Pulmonary artery endothelial cell (primary cell): ENCODE data around the gene TRAK1. TPM values are rescaled to one million over a fixed set of nuclear protein-coding genes. Genes with fewer than 3 reads are reported as not detected.

Experiments
- DNase-seq: peaks from one replicate; pipeline ENCODE4 v3.0.0-alpha.2; 2011; ENCODE audit warnings: low read depth, low spot score
- total RNA-seq: library from RNA; depleted of rRNA; stranded (reverse); fragments of >200 nt; gene quantifications from 2 replicates; pipeline ENCODE4 v1.2.3, GENCODE V29; 2014

The TRAK1 gene
- total RNA-seq, 1 donor from 2014 or later = 41.5 TPM

GRCh38 chr3:42066516-42067181 lies 24.5 kb upstream of the TRAK1 start:
- peak; percentile 78 for DNase-seq

- no peak for DNase-seq
Observed at GRCh38 chr3:42067326-42067725, 23.8 kb upstream of the TRAK1 start.

DNA sequence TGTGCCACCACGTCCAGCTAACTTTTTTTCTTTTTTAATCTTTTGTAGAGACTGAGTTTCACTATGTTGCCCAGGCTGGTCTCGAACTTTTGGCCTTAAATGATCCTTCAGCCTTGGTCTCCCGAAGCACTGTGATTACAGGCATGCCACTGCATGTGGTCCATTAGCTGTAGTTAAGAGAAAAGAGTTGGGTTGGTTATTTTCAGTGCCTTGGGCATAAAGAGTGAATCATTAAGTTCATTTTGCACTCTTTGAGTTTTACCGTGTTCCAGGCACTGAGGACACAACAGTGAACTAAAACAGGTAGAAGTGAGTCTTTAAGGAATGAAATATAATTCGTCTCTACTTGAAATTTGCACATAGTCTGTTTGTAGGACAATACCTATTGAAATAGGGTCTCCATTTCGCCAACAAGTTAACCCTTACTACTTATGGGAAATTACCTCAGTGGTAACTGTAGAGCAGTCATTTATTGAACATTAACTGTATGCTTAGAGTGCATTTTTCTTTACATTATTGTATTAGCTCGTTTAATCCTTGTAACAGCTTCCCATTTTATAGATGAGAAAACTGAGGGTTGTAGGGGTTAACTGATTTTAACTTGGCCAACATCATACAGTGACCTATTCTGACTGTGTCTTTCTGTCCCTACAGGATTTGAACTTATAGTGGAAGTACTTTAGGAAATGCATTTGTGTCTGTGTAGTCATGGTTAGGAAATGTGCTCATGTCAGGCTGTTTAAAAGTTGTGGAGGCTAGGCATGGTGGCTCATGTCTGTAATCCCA lies 22.7 kb upstream of the TRAK1 start:
- no peak for DNase-seq

DNA sequence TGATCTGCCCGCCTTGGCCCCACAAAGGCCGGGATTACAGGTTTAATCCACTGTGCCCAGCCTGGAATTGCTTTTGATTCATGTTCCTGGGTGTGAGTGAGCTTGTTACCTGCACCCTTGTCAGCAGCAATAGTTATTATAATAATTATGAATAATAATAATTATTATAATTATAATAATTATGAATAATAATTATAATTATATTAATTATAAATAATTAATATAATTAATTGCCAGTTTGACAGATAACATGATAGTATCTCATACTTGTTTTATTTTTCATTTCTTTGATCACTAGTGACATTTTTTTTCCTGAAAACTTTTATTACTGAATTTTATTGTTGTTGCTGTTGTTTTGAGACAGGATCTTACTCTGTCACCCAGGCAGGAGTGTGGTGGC lies 21.1 kb upstream of the TRAK1 start:
- no peak for DNase-seq

DNA sequence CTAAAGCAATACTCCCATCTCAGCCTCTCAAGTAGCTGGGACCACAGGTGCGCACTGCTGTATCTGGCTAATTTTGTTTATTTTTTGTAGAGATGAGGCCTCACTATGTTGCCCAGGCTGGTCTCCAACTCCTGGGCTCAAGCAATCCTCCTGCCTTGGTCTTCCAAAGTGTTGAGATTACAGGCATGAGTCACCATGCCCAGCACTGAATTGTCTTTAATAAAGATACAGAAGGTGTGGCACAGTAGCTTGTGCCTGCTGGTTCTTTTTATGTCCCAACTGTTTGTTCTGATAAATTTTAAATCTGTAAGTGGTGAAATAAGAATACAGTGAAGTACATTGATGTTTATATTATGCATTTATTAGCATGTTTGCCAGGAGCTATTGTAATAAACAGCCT lies 20.6 kb upstream of the TRAK1 start:
- no peak for DNase-seq

DNA sequence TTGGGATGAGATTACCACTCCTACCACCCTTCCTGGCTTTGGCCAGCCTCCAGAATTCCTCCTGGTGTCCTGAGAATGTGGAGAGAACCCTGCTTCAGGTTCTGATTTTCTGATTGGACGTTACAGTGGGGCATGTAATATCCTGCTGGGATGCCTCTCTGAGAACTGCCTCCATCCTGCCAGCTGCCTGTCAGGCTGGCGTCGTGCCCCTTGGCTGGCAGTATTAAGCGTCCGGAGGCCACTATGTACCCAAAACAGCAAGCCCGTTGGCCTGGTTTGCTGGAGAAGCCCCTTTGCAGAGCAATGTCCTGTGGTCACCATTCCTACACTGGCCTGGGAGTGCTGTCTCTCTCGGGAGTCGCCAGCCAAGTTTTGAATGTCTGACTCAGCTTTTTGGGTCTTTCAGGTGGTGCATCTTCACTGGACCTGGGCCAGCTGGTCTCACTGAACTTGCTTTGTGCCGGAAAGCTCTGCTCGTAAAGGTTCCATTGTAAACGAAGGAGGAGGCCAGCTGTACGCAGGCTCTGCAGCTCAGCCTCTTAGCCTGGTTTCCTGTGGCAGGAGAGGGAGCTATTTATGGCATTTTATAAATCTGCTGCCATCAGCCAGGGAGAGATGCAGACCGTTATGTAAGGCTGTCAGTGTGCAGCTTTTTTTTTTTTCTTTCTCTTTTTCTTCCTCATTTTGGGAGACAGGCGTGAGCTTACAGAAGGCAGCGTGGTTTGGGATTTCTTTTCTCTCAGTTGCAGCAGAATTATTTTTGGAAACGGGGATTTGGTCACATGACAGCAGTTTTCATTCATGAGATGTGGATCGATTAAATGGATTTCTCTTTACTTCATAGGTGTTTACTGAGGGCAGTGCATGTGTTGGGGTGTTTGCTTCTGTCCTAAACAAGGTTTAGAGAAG lies 19.0 kb upstream of the TRAK1 start:
- DNase-seq = peak; percentile 83

DNA sequence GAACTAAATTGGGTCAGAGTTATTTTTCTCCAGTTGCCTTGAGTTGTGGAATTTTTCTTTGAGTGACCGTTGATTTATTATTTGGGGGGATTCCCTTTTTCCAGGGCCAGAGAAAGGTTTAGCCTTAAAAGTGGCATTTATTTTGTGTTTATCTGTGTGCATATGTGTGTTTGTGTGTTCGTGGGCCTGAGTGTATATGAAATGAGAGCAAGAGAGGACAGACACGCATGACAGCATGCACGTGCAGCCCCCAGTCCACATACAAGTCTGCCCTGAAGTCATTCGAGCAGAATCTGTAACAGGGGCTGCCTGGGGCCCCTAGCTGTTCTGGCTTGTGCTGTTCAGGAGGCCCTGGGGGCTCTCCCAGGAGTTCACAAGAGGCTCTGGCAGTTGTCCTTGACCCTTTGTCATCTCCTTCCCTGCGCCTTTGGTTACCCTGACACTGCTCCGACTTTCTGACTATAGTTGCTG lies 18.3 kb upstream of the TRAK1 start:
- DNase-seq = no peak

DNA sequence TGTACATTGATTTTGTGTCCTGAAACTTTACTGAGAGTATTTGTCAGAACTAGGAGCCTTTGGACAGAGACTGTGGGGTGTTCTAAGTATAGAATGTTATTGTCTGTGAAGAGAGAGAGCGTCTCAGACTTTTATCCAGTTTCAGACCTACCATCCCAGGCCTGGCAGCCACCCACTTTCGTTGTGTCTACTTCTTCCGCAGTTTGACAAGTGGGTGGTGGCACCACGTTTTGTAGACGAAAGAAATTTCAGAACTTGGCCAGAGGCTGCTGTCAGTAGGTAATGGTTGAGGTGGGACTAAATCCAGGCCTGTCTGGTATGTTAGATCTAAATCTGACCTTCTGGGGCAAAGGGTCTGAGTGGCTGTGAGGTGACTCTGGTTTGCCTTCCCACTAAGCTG lies 13.4 kb upstream of the TRAK1 start:
- no peak for DNase-seq

GRCh38 chr3:42078677-42079076 lies 12.5 kb upstream of the TRAK1 start:
- no peak for DNase-seq

DNA sequence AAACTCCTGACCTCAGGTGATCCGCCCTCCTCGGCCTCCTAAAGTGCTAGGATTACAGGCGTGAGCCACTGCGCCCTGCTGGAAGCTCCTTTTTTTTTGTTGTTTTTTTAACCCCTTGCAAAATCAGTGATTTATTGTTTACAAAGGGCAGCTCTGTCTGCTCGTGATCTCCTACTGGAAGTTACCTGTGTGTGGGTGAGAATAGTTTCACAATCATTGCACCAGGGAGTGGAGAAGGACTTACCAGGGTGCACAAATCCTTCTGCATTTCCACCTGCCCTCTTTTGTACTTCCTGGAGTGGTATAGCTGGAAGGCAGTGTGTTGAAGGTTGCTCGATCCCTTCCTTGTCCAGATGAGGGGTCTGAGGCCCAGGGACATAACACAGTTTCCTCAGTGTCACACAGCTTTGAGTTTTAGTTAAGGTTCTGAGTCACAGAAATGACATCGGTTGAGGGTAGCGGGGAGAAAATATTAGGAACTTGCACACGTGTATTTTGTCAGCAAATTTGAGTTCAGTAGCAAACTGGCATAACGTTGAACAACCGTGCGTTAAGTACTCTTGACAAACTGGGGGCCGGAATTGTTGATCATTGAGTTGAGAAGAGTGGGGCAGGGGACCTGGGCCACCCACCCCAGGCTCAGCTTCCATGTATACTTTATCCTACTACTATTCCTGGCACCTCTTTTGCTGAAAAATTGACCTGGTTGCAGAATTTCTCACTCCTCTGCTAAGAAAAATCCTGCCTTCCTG lies 11.3 kb upstream of the TRAK1 start:
- no peak for DNase-seq

GRCh38 chr3:42080453-42080872 lies 10.7 kb upstream of the TRAK1 start:
- DNase-seq = no peak

- DNase-seq = no peak
Observed at GRCh38 chr3:42081838-42082473, 9.2 kb upstream of the TRAK1 start.

DNA sequence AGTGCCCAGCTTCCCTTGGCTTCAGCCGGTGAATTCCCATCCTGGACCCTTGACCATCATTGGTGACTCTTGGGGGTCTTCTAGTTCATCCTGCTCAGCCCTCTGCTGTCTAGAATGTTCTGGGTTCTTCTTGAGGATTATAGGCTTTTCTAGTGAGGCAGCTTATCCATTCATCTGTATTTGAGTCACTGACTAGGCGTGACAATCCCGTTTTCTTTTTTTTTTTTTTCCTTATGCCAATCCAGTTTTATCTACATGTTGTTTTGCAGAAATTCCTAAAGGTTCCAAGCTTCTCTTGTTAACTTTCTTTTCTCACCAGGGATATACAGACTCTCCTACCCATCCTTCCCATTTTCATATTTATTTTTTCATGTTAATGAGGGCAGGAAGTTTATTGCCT lies 6.6 kb upstream of the TRAK1 start:
- no peak for DNase-seq

DNA sequence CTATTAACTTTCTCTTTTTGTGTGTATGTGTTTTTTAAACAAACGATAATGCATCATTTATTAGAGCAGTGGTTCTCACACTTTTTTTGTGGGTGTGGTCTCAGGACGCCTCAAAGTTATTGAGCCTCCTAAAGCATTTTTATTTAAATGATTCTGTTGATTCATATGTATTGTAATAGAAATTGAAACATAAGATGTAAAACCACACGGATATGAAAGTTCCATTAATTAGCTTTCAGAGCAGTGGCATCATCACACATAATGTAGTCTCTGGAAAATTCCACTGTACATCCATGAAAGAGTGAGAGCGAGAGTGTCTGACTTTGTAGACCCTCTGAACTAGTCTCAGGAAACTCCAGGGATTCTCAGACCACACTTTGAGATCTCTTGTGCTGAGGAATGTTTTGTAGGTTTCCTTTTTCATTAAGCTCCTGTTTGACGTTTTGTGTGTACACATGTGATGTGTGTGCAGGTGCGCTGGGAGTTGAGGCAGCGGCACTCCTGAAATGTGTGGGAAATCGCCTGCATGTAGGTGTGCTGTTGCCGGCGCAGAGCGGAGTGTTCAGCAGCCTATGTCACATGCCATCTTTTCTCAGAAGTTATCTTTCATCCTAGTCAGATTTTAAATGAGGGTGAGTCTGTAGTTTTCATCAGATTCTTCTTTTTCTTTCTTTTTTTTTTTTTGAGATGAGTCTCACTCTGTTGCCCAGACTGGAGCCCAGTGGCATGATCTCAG lies 5.3 kb upstream of the TRAK1 start:
- DNase-seq = no peak

DNA sequence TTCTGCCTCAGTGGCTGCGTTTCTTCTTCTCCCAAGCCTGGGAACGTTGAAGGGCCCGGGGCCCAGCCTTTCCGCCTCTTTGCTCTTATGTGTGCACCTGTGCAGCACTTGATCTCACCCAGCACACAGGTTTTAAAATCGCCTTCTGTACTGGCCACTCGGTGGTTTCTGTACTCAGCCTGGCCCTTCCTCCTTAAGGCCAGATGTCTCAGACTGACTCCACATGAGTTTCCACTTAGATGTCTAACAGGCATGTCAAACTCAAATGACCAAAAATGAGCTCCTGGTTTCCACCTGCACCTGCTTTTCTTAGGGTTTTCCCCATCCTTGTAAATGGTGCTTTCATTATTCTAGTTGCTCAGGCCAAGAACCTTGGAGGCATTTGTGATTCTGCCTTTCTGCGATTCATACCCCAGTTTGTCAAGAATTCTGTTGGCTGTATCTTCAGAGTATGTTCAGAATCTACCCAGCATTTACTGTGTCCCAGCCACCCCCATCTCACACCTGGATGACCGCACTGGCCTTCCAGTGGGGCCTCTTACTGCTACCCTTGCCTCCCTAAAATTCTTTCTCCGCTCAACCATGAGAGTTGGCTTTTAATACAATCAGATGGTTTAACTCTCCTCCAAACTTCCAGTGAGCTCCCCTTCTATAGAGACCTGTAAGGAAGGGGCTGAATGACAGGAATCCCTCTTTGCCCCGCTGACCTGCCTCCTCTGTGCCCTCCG lies 2.2 kb upstream of the TRAK1 start:
- DNase-seq = no peak

GRCh38 chr3:42092006-42092405 lies 849 bp downstream of the TRAK1 start:
- DNase-seq = no peak

DNA sequence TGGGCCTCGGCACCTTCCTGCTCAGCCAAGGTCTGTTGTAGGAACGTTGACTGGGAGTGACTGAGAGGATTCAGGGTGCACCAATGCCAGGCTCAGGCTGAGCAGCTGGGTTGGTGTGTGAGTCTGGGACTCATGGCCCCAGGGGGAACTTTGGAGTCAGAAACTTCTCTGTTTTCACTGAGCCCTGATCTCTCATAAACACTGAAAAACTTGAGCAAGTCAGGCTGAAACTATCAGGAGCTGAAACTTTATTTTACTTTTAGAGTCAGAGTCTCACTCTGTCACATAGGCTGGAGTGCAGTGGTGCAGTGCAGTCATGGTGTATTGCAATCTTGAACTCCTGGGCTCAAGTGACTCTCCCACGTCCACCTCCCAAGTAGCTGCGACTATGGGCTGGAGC lies 3.0 kb downstream of the TRAK1 start:
- DNase-seq = no peak

DNA sequence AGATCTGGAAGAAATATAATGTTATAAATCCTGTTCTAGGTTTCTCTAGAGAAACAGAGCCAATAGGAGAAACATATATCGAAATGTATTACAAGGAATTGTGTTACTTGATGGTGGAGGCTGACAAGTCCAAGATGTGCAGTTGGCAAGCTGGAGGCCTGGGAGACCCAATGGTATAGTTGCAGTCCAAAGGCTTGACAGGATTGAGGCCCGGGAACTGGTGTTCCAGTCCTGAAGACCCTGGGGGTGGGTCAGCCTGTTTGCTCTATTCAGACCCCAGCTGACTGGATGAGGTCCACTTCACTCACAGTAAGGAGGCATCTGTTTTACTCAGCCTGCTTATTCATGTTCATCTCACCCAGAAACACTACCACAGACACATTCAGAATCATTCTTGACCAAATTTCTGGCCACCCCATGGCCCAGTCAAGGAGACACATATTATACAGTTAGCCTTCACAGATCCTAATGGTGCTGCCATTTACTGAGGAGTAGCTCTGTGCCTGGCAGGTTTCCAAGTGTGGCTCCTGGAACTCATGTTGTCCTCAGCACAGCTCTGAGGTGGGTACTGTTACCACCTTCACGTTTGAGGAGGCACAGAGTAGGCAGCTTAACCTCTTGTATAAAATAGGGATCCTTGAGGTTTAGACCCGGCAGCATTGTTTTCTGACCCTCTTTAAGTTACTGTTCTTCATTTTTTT lies 3.7 kb downstream of the TRAK1 start:
- DNase-seq = no peak

- no peak for DNase-seq
Observed at GRCh38 chr3:42095540-42095939, 4.4 kb downstream of the TRAK1 start.
